A549 (cell line): ENCODE data around the gene IPO13.

ENCODE experiments used
- CBX2 ChIP-seq: fragments of 200-600 bp; sonication (generic); IDR thresholded peaks from 2 replicates; pipeline ENCODE4 v1.6.1; 2016; ENCODE audit warnings: low read depth, mild to moderate bottlenecking, borderline replicate concordance
- EP300 ChIP-seq, 2 experiments: fragments of >200 bp; sonication (Bioruptor Twin); formaldehyde crosslinking; IDR thresholded peaks; 2 replicates in 1 of 2; 3 replicates in 1 of 2; pipeline ENCODE4 v1.6.1; 2016 to 2017
- SMC3 ChIP-seq: fragments of >200 bp; sonication (Bioruptor Twin); formaldehyde crosslinking; IDR thresholded peaks from 3 replicates; pipeline ENCODE4 v1.6.1; 2018; ENCODE audit warnings: inconsistent platforms
- ZNF302 ChIP-seq: fragments of 250-450 bp; sonication (Bioruptor Pico); IDR thresholded peaks from 2 replicates; pipeline ENCODE4 v1.9.0; 2021; ENCODE audit warnings: inconsistent platforms, mild to moderate bottlenecking, moderate library complexity
- TF ChIP-seq, protein P1 (sequence below): fragments of >200 bp; sonication (Bioruptor Twin); formaldehyde crosslinking; IDR thresholded peaks from 3 replicates; pipeline ENCODE4 v1.5.1; 2016

DNA sequence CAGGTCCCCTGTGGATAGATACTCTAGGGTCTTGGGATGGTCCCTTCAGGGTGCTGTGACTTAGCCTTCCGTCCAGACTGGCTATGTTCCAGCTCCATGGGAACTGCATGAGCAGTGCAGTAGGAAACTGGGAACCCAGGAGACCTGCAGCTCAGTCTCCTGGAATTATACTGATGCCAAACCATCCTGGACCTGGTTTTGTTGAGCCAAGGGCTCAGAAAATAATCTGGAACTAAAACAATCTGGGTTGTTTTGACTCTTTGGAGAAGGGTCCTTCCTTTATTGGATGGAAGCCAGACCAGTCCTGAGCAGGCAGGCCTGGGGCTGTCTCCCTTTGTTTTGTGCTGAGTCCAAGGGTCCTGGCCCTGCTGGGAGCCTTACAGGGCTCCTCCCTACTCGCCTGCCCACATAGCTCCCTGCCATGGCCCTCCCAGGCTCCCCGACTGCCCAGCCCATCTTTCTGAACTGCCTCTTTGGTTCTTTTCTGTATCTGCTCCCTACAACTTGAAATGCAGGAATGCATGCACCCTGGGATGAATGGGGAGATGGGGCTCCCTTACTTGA is 1.2 kb downstream of the IPO13 start:
- TF ChIP-seq, protein P1, sequence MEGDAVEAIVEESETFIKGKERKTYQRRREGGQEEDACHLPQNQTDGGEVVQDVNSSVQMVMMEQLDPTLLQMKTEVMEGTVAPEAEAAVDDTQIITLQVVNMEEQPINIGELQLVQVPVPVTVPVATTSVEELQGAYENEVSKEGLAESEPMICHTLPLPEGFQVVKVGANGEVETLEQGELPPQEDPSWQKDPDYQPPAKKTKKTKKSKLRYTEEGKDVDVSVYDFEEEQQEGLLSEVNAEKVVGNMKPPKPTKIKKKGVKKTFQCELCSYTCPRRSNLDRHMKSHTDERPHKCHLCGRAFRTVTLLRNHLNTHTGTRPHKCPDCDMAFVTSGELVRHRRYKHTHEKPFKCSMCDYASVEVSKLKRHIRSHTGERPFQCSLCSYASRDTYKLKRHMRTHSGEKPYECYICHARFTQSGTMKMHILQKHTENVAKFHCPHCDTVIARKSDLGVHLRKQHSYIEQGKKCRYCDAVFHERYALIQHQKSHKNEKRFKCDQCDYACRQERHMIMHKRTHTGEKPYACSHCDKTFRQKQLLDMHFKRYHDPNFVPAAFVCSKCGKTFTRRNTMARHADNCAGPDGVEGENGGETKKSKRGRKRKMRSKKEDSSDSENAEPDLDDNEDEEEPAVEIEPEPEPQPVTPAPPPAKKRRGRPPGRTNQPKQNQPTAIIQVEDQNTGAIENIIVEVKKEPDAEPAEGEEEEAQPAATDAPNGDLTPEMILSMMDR: no peak
- no peak for TF ChIP-seq CBX2
- no peak for TF ChIP-seq SMC3
- TF ChIP-seq ZNF302 (CRISPR knock-in tag): no peak
- TF ChIP-seq EP300 (IDR thresholded peaks at IDR 0.05): no peak
